ENCODE data around the gene DIPK1B.

DIPK1B gene

DNA sequence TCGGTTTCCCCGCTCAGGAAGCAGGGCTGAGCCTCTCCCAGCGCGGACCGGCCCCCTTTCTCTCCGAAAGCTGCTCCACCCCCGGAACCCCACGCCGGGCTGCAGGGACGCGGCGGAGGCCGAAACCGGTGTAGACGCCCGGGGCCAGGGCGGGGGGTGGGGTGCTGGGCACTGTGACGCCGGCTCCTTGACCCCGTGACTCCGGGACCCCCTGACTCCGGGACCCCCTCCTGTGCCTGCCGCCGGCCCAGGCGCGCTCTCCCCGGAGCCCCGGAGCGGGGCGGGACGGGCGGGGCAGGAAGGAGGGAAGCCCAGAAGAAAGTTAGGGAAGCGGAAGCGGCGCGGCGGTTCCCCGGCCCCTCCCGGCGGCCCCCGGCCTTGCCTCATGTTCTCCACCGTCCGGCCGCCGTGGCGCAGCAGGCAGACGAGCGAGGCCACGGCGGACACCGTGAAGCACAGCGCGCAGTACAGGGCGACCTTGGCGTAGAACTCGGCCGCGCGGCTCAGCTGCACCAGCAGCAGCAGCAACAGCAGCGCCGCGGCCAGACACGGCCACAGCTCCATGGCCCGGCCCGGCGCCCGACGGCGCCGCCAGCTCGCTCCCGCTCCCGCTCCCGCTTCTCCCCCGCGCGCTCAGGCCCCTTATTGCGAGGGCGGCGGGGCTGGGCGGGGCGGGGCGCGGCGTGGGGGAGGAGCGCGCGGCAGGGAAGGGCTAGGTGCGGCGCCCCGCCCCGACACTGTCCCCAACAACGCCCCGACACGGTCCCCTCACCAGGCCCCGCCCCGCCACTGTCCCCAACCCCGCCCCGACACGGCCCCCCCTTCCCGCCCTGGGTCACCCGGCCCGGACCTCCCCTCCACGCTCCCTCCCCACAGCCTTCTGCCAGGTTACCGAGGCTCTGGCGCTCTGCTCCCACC lies 25.3 kb upstream of the DIPK1B start, which contains the start of gene AGPAT2:
TSS of gene AGPAT2 (minus strand) at position 664 of the 918 bp plus-strand sequence. CDS start at position 564, 100 bp downstream.
- no peak for DNase-seq

DNA sequence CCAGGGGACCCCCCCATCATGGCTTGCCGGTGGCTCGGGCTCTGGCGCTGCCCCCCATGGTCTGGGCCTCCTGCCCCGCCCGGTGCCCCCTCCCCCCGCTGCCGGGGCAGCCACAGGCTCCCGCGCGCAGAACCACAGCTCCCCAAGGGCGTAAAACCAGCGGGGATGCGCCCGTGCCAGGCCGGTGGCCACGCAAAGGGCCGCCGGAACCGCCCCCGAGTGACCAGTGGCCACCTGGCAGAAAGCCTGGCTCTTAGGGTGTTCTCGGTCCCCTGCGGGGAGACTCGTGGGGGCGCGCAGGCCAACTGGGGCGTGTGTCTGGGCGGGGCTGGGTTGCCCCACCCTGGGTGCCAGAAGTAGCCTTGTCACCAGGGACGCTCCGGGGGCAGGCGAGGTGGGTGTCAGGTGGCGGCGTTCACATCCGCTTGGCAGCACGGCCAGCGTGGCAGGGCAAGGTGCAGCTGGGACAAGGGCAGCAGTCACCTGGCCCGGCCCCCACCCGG lies 24.6 kb upstream of the DIPK1B start:
- DNase-seq, result no peak

DNA sequence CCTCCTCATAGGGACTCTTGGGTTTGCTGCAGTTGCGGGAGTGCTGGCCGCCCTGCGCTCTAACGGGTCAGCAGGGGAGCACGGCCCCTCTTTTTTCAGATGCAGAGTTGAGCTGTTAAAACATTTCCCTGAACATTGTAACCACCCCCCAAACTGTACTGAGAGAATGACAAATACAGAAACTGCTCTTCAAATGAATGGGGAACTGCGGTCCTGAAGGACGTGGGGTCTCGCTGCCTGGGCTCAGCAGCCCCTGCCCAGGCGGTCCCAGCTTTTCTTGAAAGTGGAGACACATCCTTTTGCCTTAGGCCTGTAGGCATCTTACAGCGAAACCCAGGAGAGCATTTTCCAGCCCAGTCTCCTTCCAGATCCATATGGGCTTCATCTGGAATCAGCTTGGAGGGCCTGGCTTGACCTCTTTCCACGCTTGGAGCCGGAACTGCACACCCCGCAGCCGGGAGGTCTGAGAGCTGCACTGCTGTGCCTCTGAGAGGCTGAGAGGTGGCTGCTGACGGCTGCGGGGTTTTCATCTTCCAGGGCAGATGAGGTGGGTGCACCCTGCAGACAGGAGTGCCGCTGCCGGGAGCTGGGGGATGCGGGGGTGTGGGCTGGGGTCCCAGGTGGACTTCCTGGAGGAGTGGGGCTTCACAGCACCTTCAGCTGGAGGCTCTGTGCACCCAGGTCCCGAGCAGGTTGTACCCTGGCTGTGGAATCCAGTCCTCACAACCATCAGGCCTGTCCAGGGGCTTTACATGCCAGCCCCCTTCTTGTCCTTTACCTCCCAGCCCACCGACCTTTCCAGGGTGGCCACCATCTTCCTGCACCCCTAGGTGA lies 23.9 kb upstream of the DIPK1B start:
- no peak for DNase-seq

DNA sequence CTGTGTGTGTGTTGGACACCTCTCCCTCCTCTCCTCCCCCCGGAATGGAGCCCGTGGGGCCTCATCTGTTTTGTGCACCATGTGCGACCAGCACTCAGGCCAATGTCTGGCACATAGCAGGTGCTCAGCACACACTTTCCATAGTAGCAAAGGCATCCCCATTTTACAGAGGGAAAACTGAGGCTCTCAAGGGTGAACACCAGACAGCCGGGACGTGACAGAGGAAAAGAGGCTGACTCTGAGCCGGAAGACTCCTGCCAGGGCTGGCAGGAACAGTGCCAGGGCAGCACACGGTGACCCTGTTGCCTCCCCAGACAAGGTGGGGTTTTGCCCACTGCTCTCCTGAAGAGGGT lies 23.3 kb upstream of the DIPK1B start:
- no peak for DNase-seq

- DNase-seq, result no peak
These were observed 22.1 kb upstream of the DIPK1B start for GRCh38 chr9:136690104-136690805.

GRCh38 chr9:136690806-136691261 lies 21.5 kb upstream of the DIPK1B start:
- no peak for DNase-seq

- no peak for DNase-seq
These were observed 20.8 kb upstream of the DIPK1B start for GRCh38 chr9:136691316-136692184.

- DNase-seq, result no peak
These were observed 19.9 kb upstream of the DIPK1B start for GRCh38 chr9:136692185-136693134.

DNA sequence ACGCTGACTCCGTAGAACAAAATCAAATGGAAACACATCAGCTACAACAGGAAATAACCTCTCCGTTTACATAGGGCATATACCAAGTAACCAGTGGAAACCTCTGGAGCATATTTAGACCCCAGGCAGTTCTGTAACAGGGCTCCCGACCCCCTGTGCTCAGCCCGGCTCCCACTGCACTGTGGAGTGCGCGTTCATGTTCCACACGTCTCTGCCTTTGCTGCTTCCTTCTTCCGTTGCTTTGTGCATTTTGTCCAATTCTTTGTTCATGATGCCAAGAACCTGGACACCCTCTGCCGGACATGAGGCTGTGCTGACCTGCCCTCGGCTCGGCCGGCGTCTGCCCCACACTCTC lies 19.3 kb upstream of the DIPK1B start:
- no peak for DNase-seq

- no peak for DNase-seq
These were observed 18.7 kb upstream of the DIPK1B start for GRCh38 chr9:136693490-136694162.

DNA sequence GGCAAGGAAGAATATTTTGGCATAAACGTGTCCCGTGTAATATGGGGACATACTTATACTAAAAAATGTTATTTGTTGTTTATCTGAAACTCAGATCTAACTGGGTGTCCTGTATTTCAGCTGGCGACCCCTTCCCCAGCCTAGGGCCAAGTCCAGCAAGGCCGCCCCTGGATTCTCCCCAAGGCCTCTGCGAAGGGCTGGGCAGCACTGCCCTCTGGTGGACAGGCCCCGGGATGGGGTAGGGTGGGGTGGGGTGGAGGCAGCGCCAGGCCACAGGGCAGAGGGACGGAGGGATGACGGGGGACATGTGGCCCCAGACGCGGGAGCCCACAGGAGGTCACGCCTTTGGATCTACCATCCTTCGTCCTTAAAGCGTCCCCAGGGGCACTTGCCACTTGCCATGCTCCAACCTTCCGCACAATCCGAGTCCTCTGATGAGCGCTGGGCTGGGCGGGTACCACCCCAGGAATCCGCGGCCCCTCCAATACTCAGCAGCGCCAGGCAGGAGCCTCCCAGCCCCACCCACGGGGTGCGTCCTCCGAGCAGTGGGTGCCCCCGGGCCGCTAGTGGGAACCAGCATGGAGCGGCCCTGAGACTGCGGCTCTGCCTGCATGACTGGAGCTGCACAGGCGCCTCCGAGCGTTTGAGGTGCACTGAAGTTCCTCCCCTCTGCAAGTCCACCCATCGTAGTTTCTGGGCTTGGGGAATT lies 18.1 kb upstream of the DIPK1B start:
- DNase-seq, result no peak

DNA sequence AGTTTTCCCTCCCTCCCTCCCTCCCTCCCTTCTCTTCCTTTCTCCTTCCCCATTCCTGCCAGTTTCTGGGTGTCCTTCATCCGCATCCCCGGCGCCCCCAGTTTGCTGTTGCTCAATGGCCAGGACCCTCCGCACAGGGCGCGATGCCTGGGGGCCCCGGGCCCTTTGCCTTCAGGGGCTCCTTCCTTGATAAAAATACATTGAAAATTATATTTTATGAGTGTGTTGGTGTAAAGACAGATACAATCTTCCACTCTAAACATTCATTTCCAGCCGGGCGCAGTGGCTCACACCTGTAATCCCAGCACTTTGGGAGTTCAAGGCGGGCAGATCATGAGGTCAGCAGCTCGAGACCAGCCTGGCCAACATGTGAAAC lies 17.5 kb upstream of the DIPK1B start:
- DNase-seq, result no peak

DNA sequence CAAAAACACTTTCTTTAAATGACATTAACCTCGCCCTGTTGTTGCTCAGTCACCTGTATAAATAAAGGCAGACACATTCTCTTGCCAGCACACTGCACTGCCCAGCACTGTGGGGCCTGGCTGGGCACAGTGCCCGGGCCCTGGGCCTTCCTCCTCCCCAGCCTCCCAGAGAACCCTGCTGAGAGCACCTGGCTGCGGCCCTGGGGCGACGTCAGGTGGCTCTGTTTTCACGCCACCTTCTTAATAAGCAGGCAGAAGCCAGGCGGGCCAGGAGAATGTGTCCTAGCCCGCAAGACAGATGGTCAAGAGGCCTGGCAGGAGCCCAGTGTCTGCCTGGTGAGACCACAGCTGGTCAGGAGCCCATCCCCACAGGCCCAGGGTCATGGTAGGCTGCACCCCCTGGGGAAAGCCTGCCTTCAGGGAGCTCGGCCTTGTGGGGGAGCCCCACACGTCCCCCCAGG lies 16.9 kb upstream of the DIPK1B start:
- peak; percentile 89 for DNase-seq

DNA sequence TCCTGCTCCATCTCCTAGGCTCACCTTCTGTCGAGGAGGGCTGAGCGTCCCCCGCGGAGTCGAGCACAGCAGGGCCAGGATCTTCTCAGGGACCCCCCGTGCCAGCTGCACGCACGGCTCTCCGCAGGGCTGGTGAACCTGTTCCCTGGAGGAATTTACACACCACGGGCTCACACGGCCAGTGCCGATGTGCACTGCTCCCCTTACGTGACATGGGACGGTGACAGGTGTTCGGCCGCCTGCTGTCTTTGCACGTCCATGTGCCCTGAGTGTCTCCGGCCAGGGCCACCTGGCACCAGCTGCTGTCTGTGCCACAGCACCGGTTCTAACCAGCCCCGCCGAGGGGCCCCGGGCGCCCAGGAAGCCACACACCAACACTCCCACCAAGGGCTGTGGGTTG lies 16.4 kb upstream of the DIPK1B start:
- DNase-seq, result no peak

DNA sequence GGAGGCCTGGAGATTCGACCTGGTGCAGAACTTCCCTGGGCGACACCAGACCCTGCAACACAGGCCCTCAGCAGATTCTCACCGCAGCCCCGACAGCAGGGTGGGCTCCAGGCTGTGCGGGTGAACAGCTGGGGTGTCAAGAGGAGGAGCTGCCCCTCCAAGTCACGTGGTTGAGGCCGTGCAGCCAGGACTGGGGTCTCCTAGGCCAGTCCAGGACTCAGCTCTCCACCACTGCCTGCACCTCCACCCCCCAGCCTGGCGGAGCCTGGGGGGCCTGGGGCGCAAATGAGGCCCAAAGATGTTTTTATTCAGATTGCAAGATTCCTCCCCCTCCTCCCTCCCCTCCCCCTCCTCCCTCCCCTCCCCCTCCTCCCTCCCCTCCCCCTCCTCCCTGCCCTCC lies 15.9 kb upstream of the DIPK1B start:
- no peak for DNase-seq

GRCh38 chr9:136697146-136697820 lies 15.1 kb upstream of the DIPK1B start:
- DNase-seq, result no peak

DNA sequence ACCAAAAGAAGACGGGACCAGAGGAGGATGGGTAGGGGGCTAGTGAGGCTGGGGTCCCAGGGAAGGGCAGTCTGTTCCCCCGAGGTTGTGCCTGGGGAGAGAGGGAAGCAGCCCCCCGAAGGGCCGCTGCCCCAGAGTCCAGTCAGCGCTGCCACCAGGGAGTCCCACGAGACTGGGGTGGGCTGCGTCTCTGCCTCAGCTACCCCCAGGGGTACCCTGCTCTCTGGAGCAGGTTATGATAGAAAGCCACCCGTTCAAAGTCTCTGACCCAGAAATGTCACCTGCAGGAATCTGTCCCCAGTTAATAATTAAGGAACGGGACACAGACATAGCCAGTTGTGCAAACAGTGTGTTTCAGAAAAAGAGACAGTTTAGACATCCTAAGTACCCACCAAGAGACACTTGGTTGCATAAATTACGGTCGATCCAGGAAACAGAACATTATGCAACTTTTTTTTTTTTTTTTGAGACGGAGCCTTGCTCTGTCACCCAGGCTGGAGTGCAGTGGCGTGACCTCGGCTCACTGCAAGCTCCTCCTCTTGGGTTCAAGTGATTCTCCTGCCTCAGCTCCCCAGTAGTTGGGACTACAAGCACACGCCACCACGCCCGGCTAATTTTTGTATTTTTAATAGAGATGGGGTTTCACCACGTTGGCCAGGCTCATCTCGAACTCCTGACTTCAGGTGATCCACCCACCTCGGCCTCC lies 14.4 kb upstream of the DIPK1B start:
- DNase-seq, result no peak

- DNase-seq, result no peak
These were observed 13.6 kb upstream of the DIPK1B start for GRCh38 chr9:136698635-136699246.

Measured in NCI-H2107 (cell line).